Measurements from ENCODE around the gene PITRM1. TPM values are rescaled to one million over a fixed set of nuclear protein-coding genes. Genes with fewer than 3 reads are reported as not detected.

PITRM1 gene, protein sequence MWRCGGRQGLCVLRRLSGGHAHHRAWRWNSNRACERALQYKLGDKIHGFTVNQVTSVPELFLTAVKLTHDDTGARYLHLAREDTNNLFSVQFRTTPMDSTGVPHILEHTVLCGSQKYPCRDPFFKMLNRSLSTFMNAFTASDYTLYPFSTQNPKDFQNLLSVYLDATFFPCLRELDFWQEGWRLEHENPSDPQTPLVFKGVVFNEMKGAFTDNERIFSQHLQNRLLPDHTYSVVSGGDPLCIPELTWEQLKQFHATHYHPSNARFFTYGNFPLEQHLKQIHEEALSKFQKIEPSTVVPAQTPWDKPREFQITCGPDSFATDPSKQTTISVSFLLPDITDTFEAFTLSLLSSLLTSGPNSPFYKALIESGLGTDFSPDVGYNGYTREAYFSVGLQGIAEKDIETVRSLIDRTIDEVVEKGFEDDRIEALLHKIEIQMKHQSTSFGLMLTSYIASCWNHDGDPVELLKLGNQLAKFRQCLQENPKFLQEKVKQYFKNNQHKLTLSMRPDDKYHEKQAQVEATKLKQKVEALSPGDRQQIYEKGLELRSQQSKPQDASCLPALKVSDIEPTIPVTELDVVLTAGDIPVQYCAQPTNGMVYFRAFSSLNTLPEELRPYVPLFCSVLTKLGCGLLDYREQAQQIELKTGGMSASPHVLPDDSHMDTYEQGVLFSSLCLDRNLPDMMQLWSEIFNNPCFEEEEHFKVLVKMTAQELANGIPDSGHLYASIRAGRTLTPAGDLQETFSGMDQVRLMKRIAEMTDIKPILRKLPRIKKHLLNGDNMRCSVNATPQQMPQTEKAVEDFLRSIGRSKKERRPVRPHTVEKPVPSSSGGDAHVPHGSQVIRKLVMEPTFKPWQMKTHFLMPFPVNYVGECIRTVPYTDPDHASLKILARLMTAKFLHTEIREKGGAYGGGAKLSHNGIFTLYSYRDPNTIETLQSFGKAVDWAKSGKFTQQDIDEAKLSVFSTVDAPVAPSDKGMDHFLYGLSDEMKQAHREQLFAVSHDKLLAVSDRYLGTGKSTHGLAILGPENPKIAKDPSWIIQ
- total RNA-seq = 51.7 and 109 TPM in 2 replicates

DNA sequence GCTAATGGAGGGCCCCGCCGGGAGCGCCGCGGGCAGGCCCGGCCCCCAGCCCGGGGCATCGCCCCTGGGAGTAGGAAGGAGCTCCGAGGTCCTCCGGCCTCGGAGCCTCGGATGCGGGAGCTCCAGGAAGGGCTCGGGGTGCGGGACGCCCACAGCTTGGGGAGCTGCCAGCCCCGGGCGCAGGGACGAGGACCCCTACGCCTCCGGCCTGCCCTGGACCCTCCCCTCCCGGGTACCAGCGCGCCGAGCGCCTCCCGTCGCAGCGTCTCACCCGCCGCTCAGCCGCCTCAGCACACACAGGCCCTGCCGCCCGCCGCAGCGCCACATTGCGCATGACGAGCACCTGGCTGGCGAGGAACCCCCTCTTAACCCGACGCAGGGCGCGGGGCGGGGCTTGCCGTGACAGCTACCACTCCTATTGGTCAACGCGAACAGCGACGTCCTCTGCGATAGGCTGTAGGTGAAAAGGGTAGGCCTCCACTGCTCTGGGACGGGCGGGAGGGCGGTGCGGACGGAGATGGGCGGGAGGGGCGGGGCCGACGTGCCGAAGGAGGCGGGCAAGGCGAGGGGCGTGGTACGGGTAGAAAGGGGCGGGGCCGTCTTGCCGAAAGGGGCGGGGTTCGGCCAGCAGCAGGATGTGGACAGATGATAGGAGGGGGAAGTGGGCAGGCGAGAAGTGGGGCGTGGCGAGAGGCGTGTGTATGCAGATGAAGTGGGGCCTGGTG, at the start of gene PITRM1:
Gene PITRM1 (minus strand): TSS at position 337 of the 725 bp plus-strand sequence. CDS start 10 bp downstream, at position 327.

Other genes starting within 250 kb of the PITRM1 start
- gene PFKP, start 105.2 kb downstream of the PITRM1 start, total RNA-seq = 292 and 523 TPM in 2 replicates